NB4 (cell line): ENCODE data around the gene PDZK1IP1.
"Not testable (repeated sequence)": the region's sequence is repeated elsewhere in the genome, so short reads cannot be mapped to it uniquely, and the experiment has no call there.

Experiments
- DNase-seq: peaks from one replicate; pipeline ENCODE4 v3.0.0; 2010; ENCODE audit warnings: low read depth
- H3K4me3 ChIP-seq: one replicate; pipeline ENCODE4 v1.5.1; 2011; ENCODE audit warnings: mild to moderate bottlenecking, low read depth, low read length, moderate library complexity
- CTCF ChIP-seq: IDR thresholded peaks from one replicate; pipeline ENCODE4 v1.5.1; 2012; ENCODE audit warnings: low read depth, low read length
- MAX ChIP-seq: IDR thresholded peaks from 2 replicates; pipeline ENCODE4 v1.6.1; 2011; ENCODE audit warnings: low read depth, low read length
- MYC ChIP-seq: IDR thresholded peaks from 2 replicates; pipeline ENCODE4 v1.6.1; 2011; ENCODE audit warnings: low read depth, low read length
- POLR2A ChIP-seq: IDR thresholded peaks from 2 replicates; pipeline ENCODE4 v1.6.1; 2011; ENCODE audit warnings: mild to moderate bottlenecking; ENCODE audit not compliant: insufficient read length; ENCODE audit errors: extremely low read depth

PDZK1IP1 gene

GRCh38 chr1:47147047-47147785 is 42.6 kb downstream of the PDZK1IP1 start:
- TF ChIP-seq MYC, result no peak

GRCh38 chr1:47146495-47146894 is 43.3 kb downstream of the PDZK1IP1 start:
- DNase-seq, H3K4me3 ChIP-seq: not testable (repeated sequence)

More at GRCh38 chr1:47147047-47147785, 42.6 kb downstream of the PDZK1IP1 start:
- DNase-seq, result no peak
- H3K4me3 ChIP-seq, result no peak overlapping the region

- not testable (repeated sequence) for DNase-seq, H3K4me3 ChIP-seq
- TF ChIP-seq CTCF, result peak; percentile 43
Observed at GRCh38 chr1:47143654-47144053, 46.2 kb downstream of the PDZK1IP1 start.

GRCh38 chr1:47140358-47140757 is 49.5 kb downstream of the PDZK1IP1 start:
- not testable (repeated sequence) for H3K4me3 ChIP-seq, DNase-seq

GRCh38 chr1:47137925-47138615 is 51.8 kb downstream of the PDZK1IP1 start:
- no peak overlapping the region for H3K4me3 ChIP-seq
- DNase-seq, result no peak
- TF ChIP-seq POLR2A, result no peak
- no peak for TF ChIP-seq MYC
- TF ChIP-seq CTCF, result no peak
- no peak for TF ChIP-seq MAX

- no peak within 1 kb of the TSS for H3K4me3 ChIP-seq
- TF ChIP-seq MAX, result no peak
- no peak for TF ChIP-seq CTCF
- no peak for TF ChIP-seq POLR2A
- TF ChIP-seq MYC, result no peak
- DNase-seq, result no peak
Observed at GRCh38 chr1:47137198-47137597, 52.6 kb downstream of the PDZK1IP1 start, which contains the start of gene CYP4A22. CYP4A22 (plus strand) TSS chr1:47137441; CDS start chr1:47137486, 45 bp downstream.
